Amniotic epithelial cell (primary cell): ENCODE data around the gene ZER1.
"Not testable (repeated sequence)": the region's sequence is repeated elsewhere in the genome, so short reads cannot be mapped to it uniquely, and the experiment has no call there.

Experiments
- DNase-seq: peaks from one replicate; pipeline ENCODE4 v3.0.0-alpha.2; 2010; ENCODE audit warnings: low read depth

ZER1 gene

DNA sequence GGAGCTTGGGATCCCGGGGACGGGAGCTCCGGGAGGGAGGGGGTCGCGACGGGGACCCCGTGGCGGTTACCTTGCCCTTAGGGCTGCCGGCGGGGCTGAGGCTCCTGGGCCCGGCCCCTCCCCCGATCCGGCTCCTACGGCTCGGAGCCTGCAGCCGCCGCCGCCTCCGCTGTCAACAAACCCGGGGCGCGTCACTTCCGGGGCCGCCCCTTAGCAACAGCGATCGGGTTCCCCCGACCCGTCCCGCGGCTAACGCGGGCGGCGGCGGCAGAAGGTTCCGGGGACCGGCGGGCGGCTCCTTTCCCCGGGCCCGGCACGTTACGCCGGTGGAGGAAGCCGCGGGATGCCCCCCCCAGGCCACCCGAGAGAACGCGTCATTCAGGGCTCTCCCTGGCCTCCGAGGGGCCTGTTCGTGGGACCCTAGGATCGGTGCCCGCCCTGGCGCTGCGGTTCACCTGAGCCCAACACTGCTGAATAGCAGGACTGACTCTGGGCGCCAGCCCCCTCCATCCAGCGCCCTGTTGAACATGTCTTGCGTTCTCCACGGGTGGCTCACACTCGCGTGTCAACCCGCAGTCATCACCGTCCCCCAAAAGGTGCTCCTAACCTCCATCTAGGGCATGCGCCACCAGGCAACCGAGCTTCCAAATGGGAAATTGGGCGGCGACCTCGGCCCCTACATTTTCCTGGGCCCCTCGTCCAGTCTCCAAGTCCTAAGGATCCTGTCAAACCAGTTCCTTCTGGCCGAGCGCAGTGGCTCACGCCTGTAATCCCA, at the start of gene ZER1:
Gene ZER1, minus strand, starts transcription at position 183 of the 775 bp plus-strand sequence. CDS start 16,362 bp downstream, outside the sequence.
- DNase-seq, result peak; percentile 83

DNA sequence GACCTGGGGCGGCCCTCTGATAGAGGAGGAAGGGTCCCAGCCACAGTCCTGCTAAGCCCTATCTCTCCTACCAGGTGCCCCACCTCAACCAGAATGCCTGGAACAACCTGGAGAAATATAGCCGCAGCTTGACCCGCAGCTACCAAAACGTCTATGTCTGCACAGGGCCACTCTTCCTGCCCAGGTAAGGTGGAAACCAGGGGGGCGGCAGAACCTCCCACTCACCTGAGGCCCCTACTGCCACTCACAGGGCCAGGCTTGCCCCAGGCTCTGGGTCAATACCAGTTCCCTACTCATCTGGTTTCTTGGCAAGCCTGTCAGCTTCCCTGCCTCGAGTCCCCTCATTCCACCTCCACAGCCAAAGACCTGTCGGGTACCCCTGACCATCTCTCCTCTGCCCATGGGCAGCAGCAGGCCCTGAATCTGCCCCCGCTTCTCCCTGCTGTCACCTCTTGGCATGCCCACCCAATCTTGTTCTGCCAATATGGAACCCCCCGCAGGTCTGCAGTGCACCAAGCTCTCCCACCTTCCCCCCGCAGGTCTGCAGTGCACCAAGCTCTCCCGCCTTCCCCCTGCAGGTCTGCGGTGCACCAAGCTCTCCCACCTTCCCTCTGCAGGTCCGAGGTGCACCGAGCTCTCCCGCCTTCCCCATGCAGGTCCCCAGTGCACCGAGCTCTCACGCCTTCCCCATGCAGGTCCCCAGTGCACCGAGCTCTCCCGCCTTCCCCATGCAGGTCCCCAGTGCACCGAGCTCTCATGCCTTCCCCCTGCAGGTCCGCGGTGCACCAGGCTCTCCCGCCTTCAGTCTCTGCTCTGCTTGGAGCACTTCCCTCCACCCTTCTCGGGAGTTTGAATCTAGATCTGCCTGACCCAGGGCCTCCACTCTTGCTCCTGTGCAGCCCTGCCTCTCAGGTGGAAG, 49.2 kb upstream of the ZER1 start:
- no peak for DNase-seq

DNA sequence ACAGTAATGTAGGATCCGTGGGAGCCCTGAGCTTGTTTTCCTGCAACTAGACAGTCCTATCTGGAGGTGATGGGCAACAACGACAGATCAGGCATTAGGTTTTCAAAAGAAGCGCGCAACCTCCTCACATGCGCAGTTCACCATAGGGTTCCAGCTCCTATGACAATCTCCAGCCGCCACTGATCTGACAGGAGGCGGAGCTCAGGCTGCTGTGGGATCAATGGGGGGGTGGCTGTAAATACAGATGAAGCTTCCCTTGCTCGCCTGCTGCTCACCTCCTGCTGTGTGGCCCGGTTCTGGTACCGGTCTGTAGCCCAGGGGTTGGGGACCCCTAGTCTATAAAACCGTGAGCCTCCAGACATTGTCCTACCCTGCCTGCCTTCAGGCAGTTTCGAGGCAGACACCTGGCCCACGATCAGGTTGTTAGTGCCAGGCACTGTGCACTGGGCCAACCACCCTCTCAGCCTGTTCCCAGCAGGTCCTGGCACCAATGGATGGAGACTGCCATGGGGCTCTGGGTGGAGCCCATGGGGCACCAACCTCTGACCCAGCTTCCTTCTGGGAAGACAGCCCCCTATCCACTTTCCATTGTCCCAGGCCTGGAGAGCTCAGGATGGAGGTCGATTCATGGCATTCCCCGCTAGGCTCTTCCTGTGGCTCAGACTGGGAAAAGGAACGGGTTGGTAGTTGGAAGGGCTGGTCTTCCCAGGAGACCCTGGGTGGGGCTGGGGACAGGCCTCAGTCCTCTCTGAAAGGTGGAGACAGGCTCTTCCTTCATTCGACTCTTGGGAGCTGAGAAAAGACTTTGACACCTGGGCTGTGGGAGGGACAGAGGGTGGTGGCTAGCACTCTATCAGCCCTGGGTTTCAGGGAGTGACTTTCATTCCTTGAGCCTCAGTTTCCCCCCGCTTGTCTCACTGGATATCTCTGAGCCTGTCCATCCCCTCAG, 48.3 kb upstream of the ZER1 start:
- peak; percentile 77 for DNase-seq

DNA sequence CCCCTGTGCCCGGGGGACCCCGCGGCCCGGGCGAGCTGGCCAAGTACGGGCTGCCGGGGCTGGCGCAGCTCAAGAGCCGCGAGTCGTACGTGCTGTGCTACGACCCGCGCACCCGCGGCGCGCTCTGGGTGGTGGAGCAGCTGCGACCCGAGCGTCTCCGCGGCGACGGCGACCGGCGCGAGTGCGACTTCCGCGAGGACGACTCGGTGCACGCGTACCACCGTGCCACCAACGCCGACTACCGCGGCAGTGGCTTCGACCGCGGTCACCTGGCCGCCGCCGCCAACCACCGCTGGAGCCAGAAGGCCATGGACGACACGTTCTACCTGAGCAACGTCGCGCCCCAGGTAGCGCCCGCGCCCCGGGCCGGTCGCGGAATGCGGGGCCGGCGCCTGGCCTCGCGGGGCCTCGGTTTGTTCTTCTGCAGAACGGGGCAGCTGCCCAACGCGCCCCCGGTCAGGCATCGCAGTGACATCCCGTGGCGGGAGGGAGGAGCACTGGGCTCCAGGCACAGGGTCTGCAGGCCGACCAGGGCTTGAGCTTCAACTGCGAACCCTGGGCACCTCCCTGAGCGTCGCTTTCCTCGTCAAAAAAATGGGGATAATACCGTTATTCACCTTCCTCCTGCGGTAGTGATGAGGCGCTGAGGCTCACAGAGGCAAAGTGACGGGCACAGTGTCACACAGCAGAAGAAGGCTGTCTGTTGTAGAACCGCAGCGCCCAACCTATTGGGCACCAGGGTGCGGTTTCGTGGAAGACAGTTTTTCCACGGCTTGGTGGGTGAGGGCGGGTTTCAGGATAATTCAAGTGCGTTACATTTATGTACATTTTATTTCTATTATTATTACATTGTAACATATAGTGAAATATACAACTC, 47.4 kb upstream of the ZER1 start:
- DNase-seq, result no peak

DNA sequence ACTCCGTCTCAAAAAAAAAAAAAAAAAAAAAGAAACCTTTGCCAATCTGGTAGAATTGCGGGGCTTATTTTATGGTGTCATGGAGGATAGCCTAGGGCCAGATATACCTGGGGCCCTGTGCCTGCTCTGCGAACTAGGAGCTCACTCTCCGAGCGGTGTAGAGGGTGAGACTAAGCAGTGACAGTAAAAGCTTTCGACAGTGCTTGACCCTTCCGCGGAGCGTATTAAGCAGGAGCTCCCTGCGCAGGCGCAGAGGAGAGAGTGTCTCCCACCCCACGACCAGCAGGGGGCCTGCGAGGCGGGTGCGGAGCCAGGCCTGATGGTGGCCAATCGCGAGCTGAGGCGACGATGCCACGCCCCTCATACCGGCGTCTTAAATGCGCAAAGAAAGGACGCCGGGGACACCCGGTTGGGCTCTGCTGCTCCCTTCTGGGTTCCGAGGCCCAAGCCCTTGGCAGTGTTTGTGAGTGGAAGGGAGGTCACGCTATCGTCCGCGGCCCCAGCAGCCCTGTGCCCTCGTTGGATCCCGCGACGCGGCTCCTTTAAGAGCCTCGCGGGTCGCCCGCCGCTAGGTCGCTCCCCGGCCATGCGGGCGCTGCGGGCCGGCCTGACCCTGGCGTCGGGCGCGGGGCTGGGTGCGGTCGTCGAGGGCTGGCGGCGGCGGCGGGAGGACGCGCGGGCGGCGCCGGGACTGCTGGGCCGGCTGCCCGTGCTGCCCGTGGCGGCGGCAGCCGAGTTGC, 46.5 kb upstream of the ZER1 start, which contains the start of gene ENDOG:
Gene ENDOG, plus strand, starts transcription at position 402 of the 740 bp plus-strand sequence. Its CDS starts 185 bp downstream, at position 587.
- DNase-seq, result peak; percentile 90

DNA sequence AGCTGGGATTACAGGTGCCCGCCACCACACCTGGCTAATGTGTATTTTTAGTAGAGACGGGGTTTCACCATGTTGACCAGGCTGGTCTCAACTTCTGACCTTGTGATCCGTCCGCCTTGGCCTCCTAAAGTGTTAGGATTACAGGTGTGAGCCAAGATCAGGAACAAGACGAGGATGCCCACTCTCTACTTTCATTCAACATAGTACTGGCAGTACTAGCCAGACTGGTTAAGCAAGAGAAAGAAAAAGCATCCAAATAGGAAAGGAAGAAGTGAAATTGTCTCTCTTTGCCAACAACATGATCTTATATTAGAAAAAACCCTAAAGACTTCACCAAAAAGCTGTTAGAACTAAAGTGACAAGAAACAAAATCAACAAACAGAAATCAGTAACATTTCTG, 39.1 kb upstream of the ZER1 start:
- no peak for DNase-seq

DNA sequence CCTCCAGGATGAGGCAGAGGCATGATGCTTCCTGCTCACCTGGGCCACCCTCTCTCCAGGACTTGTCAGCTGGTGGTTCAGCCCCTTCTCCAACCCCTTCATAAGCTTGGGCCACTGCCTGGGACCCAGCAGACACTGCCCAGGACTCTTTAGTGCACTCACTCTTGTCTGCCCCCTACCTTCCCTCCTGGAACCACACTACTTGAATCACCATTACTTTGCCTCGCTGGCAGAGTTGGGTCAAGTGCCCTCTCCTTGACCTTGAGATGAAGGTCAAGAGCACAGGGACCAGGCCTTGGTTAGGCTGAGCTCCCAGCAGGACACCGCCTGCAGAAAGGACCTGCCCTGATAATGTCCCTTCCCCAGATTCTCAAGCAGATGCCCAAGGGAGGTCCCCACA, 38.1 kb upstream of the ZER1 start:
- DNase-seq, result no peak

DNA sequence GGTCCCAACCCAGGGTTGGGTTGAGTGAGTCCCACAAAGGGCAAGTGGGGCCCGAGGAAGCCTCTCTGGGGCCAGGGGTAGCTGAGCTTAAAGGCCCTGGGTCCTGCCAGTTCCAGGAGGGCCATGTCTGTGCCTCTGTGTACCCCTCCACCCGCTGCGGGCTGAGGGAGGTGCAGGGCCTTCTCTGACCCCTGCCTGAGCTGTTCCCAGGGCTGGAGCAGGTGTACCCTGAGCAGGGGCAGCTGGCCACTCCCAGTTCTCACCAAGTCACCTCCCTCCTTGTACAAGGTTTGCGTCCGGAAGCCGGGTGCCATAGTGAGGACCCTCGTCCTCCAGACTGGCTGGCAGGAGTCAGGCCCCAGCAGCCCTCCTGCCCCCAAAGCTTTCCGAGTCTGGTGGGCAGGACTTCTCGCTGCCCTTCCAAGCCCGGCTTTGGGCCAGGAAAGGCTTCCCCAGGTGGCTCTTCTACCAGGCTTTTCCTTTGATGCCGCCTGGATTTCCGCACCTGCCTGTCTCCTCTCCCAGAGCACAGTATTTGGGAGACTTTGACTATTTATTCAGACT, 37.4 kb upstream of the ZER1 start:
- DNase-seq, result no peak

DNA sequence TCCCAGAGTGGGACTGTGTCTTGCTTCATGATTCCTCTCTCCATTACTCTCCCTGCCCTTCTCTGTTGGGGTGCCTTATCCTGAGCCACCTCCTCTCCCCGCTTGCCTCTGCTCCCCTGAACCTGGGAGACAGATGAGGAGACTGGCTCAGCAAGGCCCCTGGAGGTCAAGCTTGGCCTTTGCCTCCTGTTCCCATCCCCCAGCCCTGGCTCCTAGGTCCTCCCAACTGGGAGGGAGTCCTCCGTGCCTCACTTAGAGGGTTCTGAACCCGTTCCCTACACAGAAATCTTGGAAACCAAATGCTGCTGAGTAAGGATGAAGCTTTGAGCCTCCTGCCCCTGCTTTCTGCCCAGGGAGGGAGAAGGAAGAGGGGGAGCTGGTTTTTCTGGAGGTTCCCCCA, 36.8 kb upstream of the ZER1 start:
- no peak for DNase-seq

DNA sequence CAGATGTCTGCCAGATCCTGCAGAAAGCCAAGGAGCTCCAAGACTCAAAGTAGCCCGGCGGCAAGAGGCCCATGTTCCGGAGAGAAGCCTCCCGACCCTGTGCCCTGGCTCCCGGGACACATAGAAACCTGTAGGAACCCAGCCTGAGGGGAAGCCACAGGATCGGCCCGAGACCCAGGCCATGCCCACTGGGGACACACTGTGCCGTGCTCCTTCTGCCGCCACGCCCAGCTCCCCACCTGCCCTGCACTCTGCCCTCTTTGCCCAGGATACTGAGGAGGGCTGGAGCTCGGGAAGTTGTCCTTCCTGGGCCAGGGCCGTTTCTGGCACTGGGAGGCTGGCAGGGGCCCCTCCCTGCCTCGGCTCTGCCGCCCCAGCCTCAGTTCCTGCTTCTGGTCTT, 36.1 kb upstream of the ZER1 start:
- no peak for DNase-seq

DNA sequence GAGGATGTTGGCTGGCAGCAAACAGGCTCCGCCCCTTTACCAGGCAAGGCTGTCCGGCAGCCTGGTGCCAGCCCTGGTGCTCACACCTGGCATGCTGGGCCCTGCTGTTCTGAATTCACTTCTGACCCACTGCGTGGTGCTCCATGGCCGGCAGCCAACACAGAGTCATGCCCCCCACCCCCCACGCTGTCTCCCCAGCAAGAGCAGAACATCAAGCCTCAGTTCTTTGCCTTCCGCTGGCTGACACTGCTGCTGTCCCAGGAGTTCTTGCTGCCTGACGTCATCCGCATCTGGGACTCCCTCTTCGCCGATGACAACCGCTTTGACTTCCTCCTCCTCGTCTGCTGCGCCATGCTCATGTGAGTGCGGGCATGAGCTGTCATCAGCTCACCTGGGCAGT, 33.9 kb upstream of the ZER1 start:
- DNase-seq, result no peak

DNA sequence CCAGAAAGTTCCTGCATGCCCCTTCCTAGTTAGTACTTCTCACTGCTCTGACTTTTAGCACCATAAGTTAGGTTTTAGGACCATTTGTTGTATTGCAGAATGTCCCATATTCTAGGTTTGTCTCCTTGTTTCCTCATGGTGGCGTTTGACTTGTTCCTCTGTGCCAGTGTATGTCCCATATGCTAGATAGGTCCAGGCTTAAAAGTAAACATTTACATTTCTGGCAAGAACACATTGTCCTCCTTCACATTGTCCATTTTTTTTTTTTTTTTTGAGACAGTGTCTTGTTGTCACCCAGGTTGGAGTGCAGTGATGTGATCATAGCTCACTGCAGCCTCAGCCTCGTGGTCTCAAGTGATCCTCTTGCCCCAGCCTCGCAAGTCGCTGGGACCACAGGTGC, 30.8 kb upstream of the ZER1 start:
- DNase-seq, result no peak

DNA sequence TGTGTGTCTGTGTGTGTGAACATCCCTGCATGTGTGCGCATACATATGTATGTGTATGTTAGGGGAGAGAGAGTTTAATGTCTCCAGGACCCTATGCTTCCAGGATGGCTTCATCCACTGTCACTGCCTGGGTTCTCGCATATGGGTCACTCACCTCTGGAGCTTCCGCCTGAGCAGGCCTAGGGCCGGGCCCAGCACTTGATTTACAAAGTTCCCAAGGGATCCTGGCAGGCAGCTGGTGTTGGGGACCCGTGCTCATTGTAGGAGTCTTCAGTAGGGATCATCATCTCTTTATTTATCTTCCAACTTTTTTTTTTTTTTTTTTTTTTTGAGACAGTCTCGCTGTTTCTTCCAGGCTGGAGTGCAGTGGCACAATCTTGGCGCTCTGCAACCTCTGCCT, 28.3 kb upstream of the ZER1 start:
- no peak for DNase-seq

DNA sequence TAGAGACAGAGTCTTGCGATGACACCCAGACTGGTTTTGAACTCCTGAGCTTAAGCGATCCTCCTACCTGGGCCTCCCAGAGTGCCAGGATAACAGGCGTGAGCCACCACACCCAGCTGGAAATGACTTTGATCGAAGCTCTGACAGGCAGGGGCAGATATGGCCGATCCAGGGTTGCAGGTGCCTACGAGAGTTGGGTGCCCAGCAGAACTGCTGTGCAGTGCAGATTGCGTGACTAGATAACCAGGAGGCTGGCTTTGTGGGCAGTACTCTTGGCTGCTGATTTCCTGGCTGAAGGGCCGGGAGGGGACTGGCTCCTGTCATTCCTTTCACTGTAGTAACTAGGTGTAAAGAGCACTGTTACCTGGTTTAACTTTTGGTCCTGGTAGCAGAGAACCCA, 27.2 kb upstream of the ZER1 start:
- DNase-seq, result no peak

DNA sequence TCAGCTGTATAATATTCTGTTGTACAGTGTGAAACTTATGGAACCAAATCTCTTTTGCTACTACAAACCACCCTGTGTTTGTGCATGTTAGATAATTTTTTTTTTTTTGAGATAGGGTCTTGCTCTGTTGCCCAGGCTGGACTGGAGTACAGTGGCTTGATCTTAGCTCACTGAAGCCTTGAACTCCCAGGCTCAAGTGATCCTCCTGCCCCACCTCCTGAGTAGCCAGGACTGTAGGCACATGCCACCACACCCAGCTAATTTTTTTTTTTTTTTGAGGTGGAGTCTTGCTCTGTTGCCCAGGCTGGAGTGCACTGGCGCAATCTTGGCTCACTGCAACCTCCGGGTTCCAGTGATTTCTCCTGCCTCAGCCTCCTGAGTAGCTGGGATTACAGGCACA, 23.2 kb upstream of the ZER1 start:
- not testable (repeated sequence) for DNase-seq

DNA sequence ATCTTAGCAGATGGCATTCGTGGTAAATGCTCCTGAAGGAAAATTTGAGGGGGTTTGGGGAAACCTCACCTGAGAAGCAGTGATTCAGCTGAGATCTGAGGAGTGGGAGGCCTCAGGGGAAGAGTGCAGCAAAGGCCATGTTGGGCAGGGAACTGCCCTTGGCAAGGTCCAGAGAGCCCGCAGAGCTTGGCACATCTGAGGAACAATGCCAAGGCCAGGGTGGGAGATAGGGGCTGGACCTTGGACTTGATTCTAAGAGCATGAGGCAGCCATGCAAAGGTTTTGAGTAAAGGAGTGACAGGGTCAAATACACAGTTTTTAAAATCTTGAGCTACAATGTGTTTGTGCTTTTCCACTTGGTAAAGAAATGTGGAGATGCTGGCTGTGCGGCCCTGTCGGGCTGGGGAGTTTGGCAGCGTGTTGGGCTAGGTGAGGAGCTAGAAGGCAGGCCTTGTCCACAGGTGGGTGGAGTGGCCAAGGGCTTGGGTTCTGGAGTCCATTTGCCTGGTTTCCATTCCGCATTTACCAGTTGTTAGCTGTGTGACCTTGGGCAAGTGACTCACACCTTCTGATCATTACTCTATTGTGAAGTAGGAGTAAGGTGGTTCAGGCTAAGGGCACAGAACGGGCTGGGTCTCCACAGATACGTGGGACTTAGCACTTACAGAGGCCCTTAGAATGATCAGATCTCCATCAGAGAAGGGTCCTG, 21.4 kb upstream of the ZER1 start:
- no peak for DNase-seq

DNA sequence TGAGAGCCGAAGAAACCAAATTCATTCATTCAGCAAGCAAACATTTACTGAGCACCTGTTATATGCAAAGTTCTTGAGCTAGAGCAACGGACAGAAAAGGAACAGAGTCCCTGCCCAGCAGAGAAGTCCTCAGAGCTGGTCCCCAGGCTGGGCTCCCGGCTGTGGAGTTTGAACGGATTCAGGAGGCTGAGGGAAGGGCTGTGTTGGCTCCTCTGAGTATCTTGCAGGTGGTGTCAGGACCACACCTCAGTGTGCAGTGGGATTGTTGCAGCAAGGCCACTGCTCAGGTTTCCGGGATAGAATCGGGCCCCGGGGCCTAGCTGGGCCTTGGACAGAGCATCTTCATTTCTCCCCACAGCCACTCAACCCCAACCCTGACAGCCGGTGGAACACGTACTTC, 20.4 kb upstream of the ZER1 start:
- DNase-seq, result no peak

DNA sequence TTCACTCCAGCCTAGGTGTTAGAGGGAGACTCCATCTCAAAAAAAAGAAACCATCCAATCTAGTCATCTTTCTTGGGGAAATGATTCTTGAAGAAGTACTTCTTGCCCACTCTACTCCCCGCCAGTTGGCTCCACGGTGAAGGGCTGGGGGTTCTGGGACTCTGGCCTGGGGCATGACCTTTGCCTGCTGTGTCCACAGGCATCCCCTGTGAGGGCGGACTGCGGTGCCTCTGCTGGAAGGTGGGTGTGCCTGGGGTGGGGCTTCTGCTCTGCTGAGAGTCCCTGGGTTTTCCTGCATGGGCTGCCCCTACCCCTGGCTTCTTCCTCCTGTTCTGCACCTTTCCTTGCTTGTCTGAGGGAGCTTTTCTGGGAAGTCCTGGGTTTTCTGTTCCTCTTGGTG, 18.8 kb upstream of the ZER1 start:
- no peak for DNase-seq

DNA sequence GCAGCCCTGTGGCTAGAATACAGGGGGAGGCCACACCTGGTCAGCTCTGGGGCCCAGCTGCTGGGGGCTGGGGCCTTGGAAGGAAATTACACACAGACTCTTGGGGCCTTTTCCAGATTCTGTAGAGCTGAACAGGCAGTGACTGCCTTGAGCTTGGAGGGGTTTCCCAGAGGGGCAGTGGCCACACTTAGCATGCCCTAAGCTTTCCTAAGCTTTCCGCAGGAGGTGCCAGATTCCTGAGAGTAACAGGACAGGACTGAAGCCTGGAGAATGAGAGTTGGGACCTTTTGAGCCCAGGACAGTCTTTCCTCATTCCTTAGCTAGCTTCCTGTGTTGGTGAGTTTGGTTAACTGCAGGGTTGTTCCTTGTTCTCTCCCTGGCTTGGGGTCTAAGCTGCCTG, 16.7 kb upstream of the ZER1 start:
- no peak for DNase-seq
